Erythroblast (primary cell): ENCODE measurements around the gene MTIF3.

Experiments
- GATA1 ChIP-seq: IDR thresholded peaks from 2 replicates; pipeline ENCODE4 v1.6.1; 2011; ENCODE audit warnings: low read depth, mild to moderate bottlenecking, control low read depth, low read length, moderate library complexity
- POLR2A ChIP-seq: IDR thresholded peaks from 2 replicates; pipeline ENCODE4 v1.6.1; 2011; ENCODE audit warnings: mild to moderate bottlenecking, low read length

DNA sequence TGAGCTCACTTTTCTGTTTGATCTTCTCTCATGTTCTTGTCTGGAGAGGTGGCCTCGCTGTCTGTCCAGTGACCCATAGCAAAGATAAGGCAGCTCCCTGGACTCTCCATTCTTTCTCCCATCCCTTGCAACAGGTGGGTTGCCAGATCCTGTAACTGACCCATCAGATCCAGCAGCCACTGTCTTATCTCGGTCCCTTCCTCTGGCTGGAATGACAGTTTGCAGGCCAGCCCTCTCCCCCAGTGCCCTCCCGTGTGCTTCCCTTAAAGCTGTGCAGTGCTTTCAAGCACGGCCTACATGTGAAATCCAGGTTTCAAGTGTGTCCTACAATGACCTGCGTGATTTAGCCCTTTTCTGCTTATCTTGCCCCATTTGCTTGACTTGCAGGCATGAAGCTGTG, 22.2 kb downstream of the MTIF3 start:
- TF ChIP-seq POLR2A, result no peak
- no peak for TF ChIP-seq GATA1
